Activated T-cell treated with anti-CD3 and anti-CD28 coated beads, Interleukin-2, amount 50 U/mL, for 48 hours (primary cell): Measurements from ENCODE around the gene ARMH4.

ENCODE experiments used
- DNase-seq, 2 experiments: peaks; one replicate each; pipeline ENCODE4 v3.0.0-alpha.2; 2020

Gene ARMH4

GRCh38 chr14:58026967-58027366 lies 125.0 kb downstream of the ARMH4 start:
- DNase-seq = no peak

- no peak for DNase-seq
These were observed 125.8 kb downstream of the ARMH4 start for GRCh38 chr14:58026219-58026618.

- DNase-seq = no peak
These were observed 137.2 kb downstream of the ARMH4 start for GRCh38 chr14:58014778-58015177.

GRCh38 chr14:58002618-58003017 lies 149.4 kb downstream of the ARMH4 start:
- DNase-seq = no peak

- DNase-seq = no peak
These were observed 152.0 kb downstream of the ARMH4 start for GRCh38 chr14:57999979-58000378.

- DNase-seq = no peak
These were observed 152.5 kb downstream of the ARMH4 start for GRCh38 chr14:57999471-57999870.

GRCh38 chr14:57998766-57999165 lies 153.2 kb downstream of the ARMH4 start:
- no peak for DNase-seq

- DNase-seq = no peak
These were observed 160.7 kb downstream of the ARMH4 start for GRCh38 chr14:57991353-57991752.

- DNase-seq = no peak
These were observed 163.6 kb downstream of the ARMH4 start for GRCh38 chr14:57988445-57988844.

GRCh38 chr14:57987596-57988300 lies 164.3 kb downstream of the ARMH4 start:
- no peak for DNase-seq

- no peak for DNase-seq
These were observed 165.0 kb downstream of the ARMH4 start for GRCh38 chr14:57987051-57987450.

- DNase-seq = no peak
These were observed 169.0 kb downstream of the ARMH4 start for GRCh38 chr14:57982804-57983634.

- no peak for DNase-seq
These were observed 170.0 kb downstream of the ARMH4 start for GRCh38 chr14:57981817-57982560.

GRCh38 chr14:57979376-57980048 lies 172.5 kb downstream of the ARMH4 start:
- no peak for DNase-seq

- no peak for DNase-seq
These were observed 175.3 kb downstream of the ARMH4 start for GRCh38 chr14:57976701-57977100.

GRCh38 chr14:57974896-57975295 lies 177.1 kb downstream of the ARMH4 start:
- DNase-seq = no peak

GRCh38 chr14:57970594-57970993 lies 181.4 kb downstream of the ARMH4 start:
- no peak for DNase-seq

- no peak for DNase-seq
These were observed 181.8 kb downstream of the ARMH4 start for GRCh38 chr14:57970175-57970574.

- no peak for DNase-seq
These were observed 188.9 kb downstream of the ARMH4 start for GRCh38 chr14:57963071-57963470.

- no peak for DNase-seq
These were observed 189.5 kb downstream of the ARMH4 start for GRCh38 chr14:57962325-57963035.

GRCh38 chr14:57961786-57962060 lies 190.3 kb downstream of the ARMH4 start:
- no peak for DNase-seq

- no peak for DNase-seq
These were observed 190.8 kb downstream of the ARMH4 start for GRCh38 chr14:57960946-57961785.
